K562 (cell line): ENCODE measurements around the gene AJAP1. TPM values are rescaled to one million over a fixed set of nuclear protein-coding genes. Genes with fewer than 3 reads are reported as not detected.

Experiments
- ATAC-seq: fragments of 200-7000 bp; cut with Tn5 transposase; 3 replicates; pipeline ENCODE4 v1.9.1; 2020; ENCODE audit warnings: moderate library complexity
- BruUV-seq: library from RNA; stranded (reverse); fragments of 400-500 nt; replicated peaks from 2 replicates; lab custom pipeline; 2021; lab: Mats Ljungman, UMichigan
- CTCF ChIA-PET: fragments of 300-600 bp; formaldehyde crosslinking; extraction: SDS; loops from one replicate; lab custom pipeline; 2021; ENCODE audit warnings: low intra/inter-chr PET ratio; lab: Yijun Ruan, JAX
- POLR2A ChIA-PET: fragments of 300-600, 350-650 bp; sonication (Branson Sonifier 250); formaldehyde crosslinking; extraction: SDS; loops from one replicate; lab custom pipeline; 2021; ENCODE audit warnings: antibody characterized with exemption, inconsistent platforms; lab: Yijun Ruan, JAX
- DNase-seq, 4 experiments: peaks; one replicate each; pipeline versions ENCODE4 v3.0.0 to v3.0.0-alpha.2; 2011 to 2018; ENCODE audit warnings: low spot score in 3 of 4, mixed read lengths in 3 of 4; ENCODE audit errors: extremely low read depth in 1 of 4
- FAIRE-seq: peaks from 2 replicates; lab custom pipeline; 2011; peaks lifted over from hg19 to GRCh38; lab: Jason Lieb, UNC
- H2AFZ ChIP-seq: 2 replicates; pipeline ENCODE4 v1.6.0; 2011; ENCODE audit warnings: low read depth, low read length, control low read depth, inconsistent platforms
- H3K27ac ChIP-seq: fragments of 200-600 bp; 3 replicates; pipeline ENCODE4 v1.8.0; 2011; ENCODE audit warnings: low read depth, mild to moderate bottlenecking, control low read depth, inconsistent platforms, low read length, moderate library complexity, mixed read lengths; ENCODE audit errors: extremely low read depth
- H3K27me3 ChIP-seq, 2 experiments: fragments of 300-600 bp in 1 of 2; 2 replicates in 1 of 2; 3 replicates in 1 of 2; pipeline versions ENCODE4 v1.6.0 to v1.8.0; 2011; ENCODE audit warnings: inconsistent platforms in 2 of 2, low read length in 2 of 2, mild to moderate bottlenecking in 1 of 2, mixed read lengths in 1 of 2, moderate library complexity in 1 of 2; ENCODE audit not compliant: control insufficient read depth in 2 of 2, insufficient read depth in 2 of 2
- H3K36me3 ChIP-seq: fragments of 300-600 bp; 3 replicates; pipeline ENCODE4 v1.8.0; 2011; ENCODE audit warnings: mild to moderate bottlenecking, low read length, inconsistent platforms; ENCODE audit not compliant: control insufficient read depth, insufficient read depth
- H3K4me1 ChIP-seq, 2 experiments: fragments of 200-600 bp in 1 of 2; replicated peaks in 1 of 2; 2 replicates in 1 of 2; 3 replicates in 1 of 2; pipeline versions ENCODE4 v1.5.1 to v1.8.0; 2011; ENCODE audit warnings: inconsistent platforms in 2 of 2, low read length in 2 of 2, mild to moderate bottlenecking in 1 of 2, mixed read lengths in 1 of 2, moderate library complexity in 1 of 2; ENCODE audit not compliant: control insufficient read depth in 2 of 2, insufficient read depth in 2 of 2
- H3K4me2 ChIP-seq: 2 replicates; pipeline ENCODE4 v1.6.1; 2011; ENCODE audit warnings: low read length, control low read depth, inconsistent platforms, mixed read lengths; ENCODE audit not compliant: insufficient read depth
- H3K4me3 ChIP-seq: fragments of 200-600 bp; sonication (generic), shearing (Covaris generic); 2 replicates; pipeline ENCODE4 v1.5.1; 2016; ENCODE audit warnings: control low read depth, inconsistent platforms
- H3K79me2 ChIP-seq: fragments of 200-600 bp; 3 replicates; pipeline ENCODE4 v1.8.0; 2011; ENCODE audit warnings: low read length, inconsistent platforms; ENCODE audit not compliant: control insufficient read depth, insufficient read depth
- H3K9ac ChIP-seq, 2 experiments: 2 replicates each; pipeline versions ENCODE4 v1.6.0 to v1.6.1; 2011; ENCODE audit warnings: low read depth in 2 of 2, low read length in 2 of 2, control low read depth in 1 of 2, inconsistent platforms in 1 of 2, mild to moderate bottlenecking in 1 of 2, mixed read lengths in 1 of 2; ENCODE audit not compliant: insufficient read depth in 1 of 2
- H3K9me1 ChIP-seq: one replicate; pipeline ENCODE4 v1.6.0; 2011; ENCODE audit warnings: inconsistent platforms, mild to moderate bottlenecking, low read length, moderate library complexity; ENCODE audit not compliant: control insufficient read depth, insufficient read depth
- H3K9me3 ChIP-seq: replicated peaks from 2 replicates; pipeline ENCODE4 v1.5.1; 2011; ENCODE audit warnings: low read depth, low read length, inconsistent platforms; ENCODE audit not compliant: control insufficient read depth, insufficient read depth
- H4K20me1 ChIP-seq: replicated peaks from 2 replicates; pipeline ENCODE4 v1.6.1; 2011; ENCODE audit warnings: low read length, inconsistent platforms, mixed read lengths; ENCODE audit not compliant: control insufficient read depth, insufficient read depth
- DIDO1 ChIP-seq: fragments of 450-650 bp; IDR thresholded peaks from 2 replicates; pipeline ENCODE4 v1.6.1; 2016; ENCODE audit warnings: low read depth, missing biosample characterization, missing genetic modification characterization
- KLF13 ChIP-seq: fragments of 450-650 bp; IDR thresholded peaks from 2 replicates; pipeline ENCODE4 v1.6.1; 2016; ENCODE audit warnings: missing genetic modification characterization, low read depth, mild to moderate bottlenecking, missing compliant biosample characterization, moderate library complexity, borderline replicate concordance
- RBM15 ChIP-seq: fragments of 200-400 bp; formaldehyde crosslinking; IDR thresholded peaks from 2 replicates; pipeline ENCODE4 v1.6.1; 2018; ENCODE audit warnings: mild to moderate bottlenecking, low read length, moderate library complexity; ENCODE audit not compliant: insufficient read depth
- SIN3A ChIP-seq, 2 experiments: fragments of 150-350 bp in 1 of 2; IDR thresholded peaks; 2 replicates each; pipeline ENCODE4 v1.6.1; 2011 to 2016; ENCODE audit warnings: borderline replicate concordance in 2 of 2, low read depth in 2 of 2, low read length in 2 of 2, mild to moderate bottlenecking in 2 of 2, moderate library complexity in 2 of 2; ENCODE audit not compliant: control insufficient read depth in 1 of 2
- WGBS: fragments of 100-300 bp; shearing (Covaris generic); methylation state at CpG from one replicate; pipeline ENCODE4 v1.1.6; 2016; ENCODE audit warnings: low coverage, mixed read lengths; ENCODE audit not compliant: insufficient coverage; ENCODE audit errors: missing lambda C conversion rate; 5-methylcytosine and 5-hydroxymethylcytosine counted together
- in situ Hi-C: fragments of 300-500 bp; cut with MboI; formaldehyde crosslinking; loops from 4 replicates; pipeline ENCODE4 v1.15.0; 2018; ENCODE audit warnings: inconsistent platforms, mixed read lengths
- intact Hi-C: fragments of 100-400 bp; cut with micrococcal nuclease; formaldehyde crosslinking; loops from 2 replicates; pipeline ENCODE4 v1.14.2; 2022
- polyA plus RNA-seq, 8 experiments: library from polyadenylated mRNA; depleted of rRNA in 4 of 8; stranded (reverse) in 5 of 8; unstranded in 3 of 8; fragments of >200 nt; fragmentation: Nextera tagmentation in 2 of 8; fragmentation: Illumina TruSeq in 1 of 8; extraction: Ambion mirVana in 2 of 8; extraction: Trizol in 1 of 8; gene quantifications; 2 replicates each; pipeline versions ENCODE4 v1.2.1 to v1.2.3, GENCODE V29; 2011 to 2014; ENCODE audit warnings: inconsistent platforms in 1 of 8, missing spikeins in 1 of 8
- total RNA-seq, 7 experiments: library from RNA; depleted of rRNA in 6 of 7; stranded (reverse); fragments of >200 nt in 6 of 7; fragmentation: Illumina TruSeq in 2 of 7; extraction: Trizol in 2 of 7; gene quantifications; 2 replicates each; pipeline versions ENCODE4 v1.2.1 to v1.2.3, GENCODE V29; 2011 to 2021; ENCODE audit warnings: low replicate concordance in 1 of 7
- TF ChIP-seq, protein P1 (sequence below), 3 experiments: IDR thresholded peaks in 2 of 3; conservative IDR thresholded peaks in 1 of 3; 2 replicates each; pipeline ENCODE4 v1.5.1; 2011 to 2012; ENCODE audit warnings: low read length in 3 of 3, mild to moderate bottlenecking in 3 of 3, control low read depth in 2 of 3, improper control_type of control experiment in 1 of 3, inconsistent platforms in 1 of 3, low read depth in 1 of 3, mixed read lengths in 1 of 3, moderate library complexity in 1 of 3; ENCODE audit not compliant: insufficient read depth in 2 of 3

The AJAP1 gene
- total and polyA plus RNA-seq, 9 of the 15 experiments (the other 6 are each of a cell fraction or from before 2014, with no cell fraction given) = not detected

DNA sequence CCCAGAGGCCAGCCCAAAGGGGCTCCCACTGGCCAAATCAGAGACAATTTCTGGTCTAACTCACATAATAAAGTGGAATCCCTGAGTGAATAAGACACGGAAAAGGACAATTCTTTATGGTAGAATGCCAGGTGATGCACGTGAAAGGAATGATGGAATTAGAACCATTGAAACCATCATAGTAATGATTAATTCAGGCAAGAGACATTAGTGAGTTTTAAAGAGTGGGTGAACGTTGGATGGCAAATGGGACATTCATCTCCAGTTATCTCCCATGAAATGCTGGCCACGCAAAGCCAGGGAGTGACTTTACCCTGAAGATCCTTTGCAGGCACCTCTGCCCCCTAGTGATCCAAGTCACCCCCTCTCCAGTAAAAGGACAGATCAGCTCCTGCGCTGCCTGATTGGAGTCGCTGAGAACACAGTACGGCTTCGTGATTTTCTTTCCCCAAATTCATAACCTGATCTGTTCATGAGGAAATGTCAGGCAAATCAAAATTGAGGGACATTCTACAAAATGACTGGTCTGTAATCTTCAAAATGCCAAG is 87.5 kb downstream of the AJAP1 start:
- under 1% methylated on average over 8 of the region's 8 CpGs for WGBS
- Histone ChIP-seq H3K27me3 (peaks cover 0 to 3% of the 10 kb centered on the region in 2 experiments; a peak in 1 of 5 replicates), H3K4me3 (no peak overlapping the region), H3K79me2 (no peaks in the 10 kb centered on the region), H2AFZ (no peak overlapping the region), H3K27ac (no peak overlapping the region), H3K9me1 (no peaks in the 10 kb centered on the region), H3K36me3 (no peaks in the 10 kb centered on the region), H3K9me3 (no peaks in the 10 kb centered on the region), H4K20me1 (no peaks in the 10 kb centered on the region), H3K4me1 (no peaks in the 10 kb centered on the region), H3K4me2 (no peak overlapping the region), H3K9ac (no peak overlapping the region)
- intact Hi-C loops = no loop called here
- peak in 1 of 4 experiments; percentile 6 for DNase-seq
- CTCF ChIA-PET = no interaction called here
- TF ChIP-seq RBM15 (no peak), DIDO1 (no peak), KLF13 (tag) (no peak), SIN3A (IDR thresholded peaks at IDR 0.05; ENCODE audit: borderline replicate concordance in 2 of 2, control insufficient read depth in 1 of 2, low read depth in 2 of 2, low read length in 2 of 2) (no peak)
- TF ChIP-seq, protein P1, sequence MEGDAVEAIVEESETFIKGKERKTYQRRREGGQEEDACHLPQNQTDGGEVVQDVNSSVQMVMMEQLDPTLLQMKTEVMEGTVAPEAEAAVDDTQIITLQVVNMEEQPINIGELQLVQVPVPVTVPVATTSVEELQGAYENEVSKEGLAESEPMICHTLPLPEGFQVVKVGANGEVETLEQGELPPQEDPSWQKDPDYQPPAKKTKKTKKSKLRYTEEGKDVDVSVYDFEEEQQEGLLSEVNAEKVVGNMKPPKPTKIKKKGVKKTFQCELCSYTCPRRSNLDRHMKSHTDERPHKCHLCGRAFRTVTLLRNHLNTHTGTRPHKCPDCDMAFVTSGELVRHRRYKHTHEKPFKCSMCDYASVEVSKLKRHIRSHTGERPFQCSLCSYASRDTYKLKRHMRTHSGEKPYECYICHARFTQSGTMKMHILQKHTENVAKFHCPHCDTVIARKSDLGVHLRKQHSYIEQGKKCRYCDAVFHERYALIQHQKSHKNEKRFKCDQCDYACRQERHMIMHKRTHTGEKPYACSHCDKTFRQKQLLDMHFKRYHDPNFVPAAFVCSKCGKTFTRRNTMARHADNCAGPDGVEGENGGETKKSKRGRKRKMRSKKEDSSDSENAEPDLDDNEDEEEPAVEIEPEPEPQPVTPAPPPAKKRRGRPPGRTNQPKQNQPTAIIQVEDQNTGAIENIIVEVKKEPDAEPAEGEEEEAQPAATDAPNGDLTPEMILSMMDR (IDR thresholded peaks at IDR 0.05 in 2 of 3, conservative IDR thresholded peaks at IDR 0.05 in 1 of 3; ENCODE audit: insufficient read depth in 2 of 3, low read depth in 1 of 3, low read length in 3 of 3) = 0 out of 6 replicates have a peak, but pooled peaks have one; percentile 8 to 18 (median 16)
- no peak for FAIRE-seq
- no TSS peak for BruUV-seq
- POLR2A ChIA-PET = no interaction called here
- in situ Hi-C loops = no loop called here
- peak; percentile 49; the same call in 1 of the 3 replicates for ATAC-seq
